ENCODE results near the gene SMIM22.
A peak's percentile ranks its signal among the peaks of the same experiment; 100 is the strongest.

SMIM22 gene

GRCh38 chr16:4797805-4798252 is 2.7 kb downstream of the SMIM22 start:
- DNase-seq, result no peak

- DNase-seq, result no peak
These were observed 3.3 kb downstream of the SMIM22 start for GRCh38 chr16:4798456-4798855.

DNA sequence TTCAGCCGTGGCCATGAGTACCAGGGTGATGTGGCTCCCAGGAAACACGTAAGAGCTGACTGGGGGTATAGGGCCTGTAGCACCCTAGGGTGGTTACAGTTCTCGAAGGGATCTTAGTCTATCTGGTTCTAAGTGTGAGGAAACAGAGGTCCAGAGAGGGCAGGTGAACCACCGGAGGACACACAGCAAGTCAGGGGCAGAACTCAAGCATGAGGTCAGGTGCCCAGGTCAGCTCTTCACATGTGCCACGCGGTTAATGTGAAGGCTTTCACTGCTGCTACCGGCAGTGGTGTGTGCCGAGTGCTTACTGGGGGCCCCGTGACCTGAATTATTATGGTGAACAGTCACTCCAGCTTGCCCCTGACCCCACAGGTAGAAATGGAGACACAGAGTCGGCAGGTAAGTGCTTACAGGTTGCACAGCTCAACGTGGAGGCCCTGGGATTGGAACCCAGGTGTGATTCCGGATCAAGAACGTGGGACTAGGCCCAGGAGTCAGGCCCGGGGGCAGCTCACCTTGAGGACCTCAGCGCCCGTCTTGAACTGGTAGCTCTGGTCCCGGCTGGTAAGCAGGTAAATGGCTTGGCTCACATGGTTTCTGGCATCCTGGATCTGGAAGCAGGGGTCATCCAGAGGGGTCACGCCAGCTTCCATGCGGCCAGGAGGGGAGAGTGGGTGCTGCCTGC is 4.1 kb downstream of the SMIM22 start:
- no peak for DNase-seq

DNA sequence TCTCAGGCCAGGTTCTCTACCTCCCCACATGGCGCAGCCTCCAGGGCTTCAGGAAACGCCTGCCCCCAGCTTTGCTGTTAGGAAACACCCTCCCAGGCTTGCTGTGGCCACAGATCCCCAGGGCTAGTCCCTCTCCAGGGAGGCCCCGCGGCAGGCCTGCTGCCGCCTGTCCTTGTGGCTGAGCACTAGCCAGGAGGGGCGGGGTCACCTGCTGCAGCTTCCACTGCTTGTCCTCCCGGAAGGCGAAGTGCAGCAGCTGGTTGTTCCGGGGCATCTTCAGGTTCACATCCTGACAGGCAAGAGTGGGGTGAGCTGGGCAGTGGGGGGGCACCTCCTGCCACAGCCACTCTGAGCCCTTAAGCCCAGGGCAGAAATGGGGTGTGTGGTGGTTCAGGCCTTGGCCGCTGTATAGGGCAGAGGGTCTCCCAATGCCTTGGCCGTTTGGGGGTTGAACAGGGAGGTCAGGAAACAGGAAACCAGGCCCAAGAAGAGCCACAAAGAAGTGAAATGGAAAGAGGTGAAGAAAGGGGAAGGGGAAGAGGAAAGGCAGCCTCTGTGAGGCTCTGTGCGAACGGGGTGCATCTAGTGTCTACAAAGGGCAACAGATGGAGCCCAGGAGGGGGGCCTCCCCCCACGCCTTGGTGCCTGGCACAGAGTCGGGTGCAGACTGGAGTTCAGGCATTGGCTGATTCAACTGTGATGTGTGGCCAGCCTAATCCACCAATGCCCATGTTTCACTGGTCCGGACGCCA is 5.3 kb downstream of the SMIM22 start:
- DNase-seq, result no peak

- no peak for DNase-seq
These were observed 6.1 kb downstream of the SMIM22 start for GRCh38 chr16:4801051-4801961.

GRCh38 chr16:4801962-4802658 is 6.9 kb downstream of the SMIM22 start, which contains the start of gene ROGDI:
Gene ROGDI, minus strand, starts transcription at chr16:4802633. Its CDS starts 62 bp downstream, at chr16:4802571.
- DNase-seq, result peak; percentile 75 to 81

DNA sequence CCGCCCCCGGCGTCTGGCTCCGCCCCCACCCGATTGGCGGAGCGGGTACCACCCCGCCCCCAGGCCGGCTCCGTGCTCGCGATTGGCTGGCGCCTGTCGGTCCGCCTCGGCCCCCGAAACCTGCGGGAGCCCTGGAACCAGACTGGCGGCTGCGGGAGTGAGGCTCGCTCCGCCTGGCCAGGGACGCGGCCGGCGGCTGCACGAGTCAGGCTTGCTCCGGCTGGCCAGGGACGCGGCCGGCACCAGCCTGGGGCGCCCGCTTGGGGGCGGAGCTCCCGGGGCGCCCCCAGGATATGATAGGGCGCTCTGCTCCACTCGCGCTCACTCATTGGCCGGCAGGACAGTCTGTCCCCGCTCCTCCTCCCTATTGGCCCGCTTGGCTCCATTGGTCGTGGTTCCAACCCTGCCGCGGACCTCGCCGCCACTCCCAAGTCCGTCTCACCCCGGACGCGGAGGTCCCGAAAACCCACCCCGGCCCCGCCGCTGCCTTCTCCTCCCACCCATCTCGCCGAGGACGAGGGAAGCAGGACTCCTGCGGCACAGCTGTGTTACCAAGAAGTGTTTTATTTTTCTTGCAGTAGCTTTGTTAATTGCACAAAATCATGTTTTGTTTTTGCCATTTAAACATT is 7.6 kb downstream of the SMIM22 start:
- DNase-seq, result peak; percentile 86 to 89

DNA sequence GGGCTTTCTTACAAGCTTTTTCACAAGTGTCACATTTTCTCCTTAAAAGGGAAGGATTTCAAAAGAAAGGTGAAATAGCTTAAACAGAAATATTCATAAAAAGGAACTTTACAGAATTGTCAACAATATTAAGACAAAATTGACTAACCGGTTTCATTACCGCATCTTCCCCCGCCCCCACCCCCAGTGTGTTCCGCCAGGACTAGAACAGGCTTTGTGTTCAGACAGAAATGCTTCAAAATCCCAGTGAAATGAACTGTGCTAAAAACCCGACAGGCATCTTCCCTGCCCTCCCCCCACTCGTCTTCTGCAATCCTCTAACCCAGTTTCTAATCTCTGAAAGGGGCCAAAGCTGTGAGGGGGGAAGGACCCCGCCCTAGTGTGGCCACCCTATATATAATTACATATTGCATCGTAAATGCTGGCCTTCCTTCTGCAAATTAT is 8.3 kb downstream of the SMIM22 start:
- DNase-seq, result no peak

DNA sequence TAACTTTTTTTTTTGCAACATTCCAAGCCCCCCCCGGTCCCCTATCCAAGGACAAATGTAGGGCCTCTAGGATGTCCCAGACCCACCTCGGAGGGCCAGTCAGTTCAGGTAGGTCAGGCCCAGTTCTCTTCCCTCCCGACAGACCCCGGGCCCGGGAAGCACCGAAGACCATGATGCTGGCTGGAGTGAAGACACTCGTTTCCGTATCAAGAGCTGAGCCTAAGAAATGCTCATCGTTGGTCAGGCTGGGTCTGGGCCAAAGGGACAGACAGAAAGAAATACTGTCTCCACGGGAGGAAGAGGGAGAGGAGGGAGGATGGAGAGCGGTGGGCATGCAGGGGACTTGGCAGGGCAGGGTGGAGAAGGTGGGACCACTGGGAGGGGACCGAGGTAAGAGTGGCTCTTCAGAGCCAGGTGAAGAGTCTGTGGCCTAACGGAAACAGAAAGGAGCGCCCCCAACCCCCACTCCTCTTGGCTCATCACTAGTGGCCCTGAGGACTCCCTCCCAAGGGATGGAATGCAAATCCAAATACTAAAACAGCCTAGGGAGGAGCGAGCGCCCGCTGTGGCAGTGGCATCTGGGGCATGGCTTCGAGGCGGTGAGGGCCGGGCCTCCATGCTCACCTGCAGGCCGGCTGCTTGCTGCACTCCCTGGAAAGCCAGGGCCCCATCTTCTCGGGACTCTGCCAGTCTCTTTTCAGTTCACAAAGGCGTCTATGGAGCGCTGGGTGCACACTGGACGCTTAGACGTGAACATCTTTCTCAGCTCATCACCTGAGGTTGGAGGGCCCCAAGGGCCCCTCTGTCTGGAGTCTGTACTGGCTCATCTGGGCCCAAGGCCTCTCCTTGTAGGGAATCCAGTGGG is 9.0 kb downstream of the SMIM22 start:
- DNase-seq, result no peak

GRCh38 chr16:4805231-4805630 is 10.1 kb downstream of the SMIM22 start:
- DNase-seq, result no peak

DNA sequence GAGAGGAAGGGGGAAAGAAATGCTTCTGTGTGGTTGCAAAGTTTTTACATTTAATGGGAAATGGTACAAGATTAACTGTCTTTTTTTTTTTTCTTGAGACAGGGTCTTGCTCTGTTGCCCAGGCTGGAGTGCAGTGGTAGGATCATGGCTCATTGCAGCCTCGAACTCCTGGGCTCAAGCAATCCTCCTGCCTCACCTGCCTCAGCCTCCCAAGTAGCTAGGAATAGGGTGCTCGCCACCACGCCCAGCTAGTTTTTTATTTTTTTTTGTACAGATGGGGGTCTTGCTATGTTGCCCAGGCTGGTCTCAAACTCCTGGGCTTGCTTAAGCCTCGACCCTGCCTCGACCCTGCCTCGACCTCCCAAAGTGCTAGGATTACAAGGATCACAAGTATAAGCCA is 11.1 kb downstream of the SMIM22 start:
- DNase-seq, result no peak

- DNase-seq, result no peak
These were observed 16.1 kb downstream of the SMIM22 start for GRCh38 chr16:4811242-4811641.

- DNase-seq, result no peak
These were observed 16.6 kb downstream of the SMIM22 start for GRCh38 chr16:4811773-4812172.

- DNase-seq, result no peak
These were observed 18.3 kb downstream of the SMIM22 start for GRCh38 chr16:4813251-4814003.

- no peak for DNase-seq
These were observed 18.9 kb downstream of the SMIM22 start for GRCh38 chr16:4814046-4814445.

- DNase-seq, result no peak
These were observed 19.5 kb downstream of the SMIM22 start for GRCh38 chr16:4814542-4815173.

DNA sequence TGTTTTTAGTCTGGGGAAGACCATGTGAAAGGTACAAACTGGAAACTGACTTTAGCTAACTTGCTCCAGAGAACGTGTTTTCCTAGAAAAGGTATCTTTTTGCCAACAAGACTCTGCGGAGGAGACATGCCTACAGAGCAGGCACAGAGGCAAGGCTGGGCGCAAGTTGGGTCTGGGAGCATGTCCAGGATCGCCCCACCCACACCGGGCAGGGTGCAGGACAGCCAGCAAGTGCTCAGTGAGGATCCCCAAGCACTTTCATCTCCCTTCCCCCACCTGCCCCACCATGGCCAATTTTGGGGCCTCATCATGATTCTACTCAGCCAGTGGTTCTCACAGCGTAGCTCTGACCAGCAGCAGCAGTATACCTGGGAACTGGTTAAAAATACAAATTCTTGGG is 25.5 kb downstream of the SMIM22 start:
- no peak for DNase-seq

GRCh38 chr16:4825196-4825595 is 30.0 kb downstream of the SMIM22 start:
- DNase-seq, result no peak

- no peak for DNase-seq
These were observed 31.4 kb downstream of the SMIM22 start for GRCh38 chr16:4826526-4826925.

DNA sequence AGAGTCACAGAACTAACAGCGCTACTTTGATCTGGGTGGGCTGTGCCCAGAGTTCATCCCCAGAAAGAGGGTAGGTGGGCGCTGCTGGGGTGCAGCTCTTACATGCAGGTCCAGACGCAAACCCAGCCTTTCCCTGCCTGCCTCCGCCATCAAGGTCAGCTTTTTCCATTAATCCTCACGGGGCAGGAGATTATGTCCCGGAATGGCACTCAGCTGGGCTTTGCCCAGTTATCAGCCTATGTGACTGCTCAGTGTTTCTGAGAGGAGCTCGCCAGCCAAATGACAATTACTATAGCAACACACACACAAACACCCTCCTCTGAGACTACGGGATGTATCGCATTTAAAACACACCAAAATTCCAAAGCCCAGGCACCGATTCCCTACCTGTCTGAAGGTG is 31.8 kb downstream of the SMIM22 start:
- no peak for DNase-seq

Measured in activated CD4-positive, alpha-beta T cell treated with anti-CD3 and anti-CD28 coated beads for 4 hours (primary cell).